Measurements from ENCODE around the gene C1orf167. TPM values are rescaled to one million over a fixed set of nuclear protein-coding genes. Genes with fewer than 3 reads are reported as not detected.

Gene C1orf167
- total RNA-seq (2014; rRNA removed; shearing (Covaris generic)) = not detected in 2 replicates

- DNase-seq (ENCODE audit: low spot score) = no peak
These were observed at the start of gene C1orf167 for GRCh38 chr1:11761988-11762406. TSS of gene C1orf167 (plus strand) at chr1:11762193. CDS start at chr1:11764401, 2,208 bp downstream.

- no peak for DNase-seq (ENCODE audit: low spot score)
These were observed 49.7 kb upstream of the C1orf167 start for GRCh38 chr1:11712285-11712684.

DNA sequence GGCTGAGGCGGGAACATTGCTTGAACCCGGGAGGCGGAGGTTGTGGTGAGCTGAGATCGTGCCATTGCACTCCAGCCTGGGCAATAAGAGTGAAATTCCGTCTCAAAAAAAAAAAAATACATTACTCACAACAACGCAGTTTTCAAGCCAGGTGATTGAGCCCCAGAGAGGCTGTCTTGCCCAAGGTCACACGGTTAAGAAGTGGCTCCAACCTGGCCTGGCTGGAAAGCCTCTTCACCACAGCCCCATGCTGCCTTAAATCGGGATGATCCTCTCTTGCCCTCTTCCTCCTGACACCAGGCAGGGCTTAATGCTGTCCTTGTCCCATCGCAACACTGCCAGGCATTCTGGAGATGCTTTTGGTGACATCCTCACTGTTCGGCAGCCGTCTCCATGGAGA is 48.9 kb upstream of the C1orf167 start:
- DNase-seq (ENCODE audit: low spot score) = no peak

- no peak for DNase-seq (ENCODE audit: low spot score)
These were observed 47.0 kb upstream of the C1orf167 start for GRCh38 chr1:11714831-11715575.

DNA sequence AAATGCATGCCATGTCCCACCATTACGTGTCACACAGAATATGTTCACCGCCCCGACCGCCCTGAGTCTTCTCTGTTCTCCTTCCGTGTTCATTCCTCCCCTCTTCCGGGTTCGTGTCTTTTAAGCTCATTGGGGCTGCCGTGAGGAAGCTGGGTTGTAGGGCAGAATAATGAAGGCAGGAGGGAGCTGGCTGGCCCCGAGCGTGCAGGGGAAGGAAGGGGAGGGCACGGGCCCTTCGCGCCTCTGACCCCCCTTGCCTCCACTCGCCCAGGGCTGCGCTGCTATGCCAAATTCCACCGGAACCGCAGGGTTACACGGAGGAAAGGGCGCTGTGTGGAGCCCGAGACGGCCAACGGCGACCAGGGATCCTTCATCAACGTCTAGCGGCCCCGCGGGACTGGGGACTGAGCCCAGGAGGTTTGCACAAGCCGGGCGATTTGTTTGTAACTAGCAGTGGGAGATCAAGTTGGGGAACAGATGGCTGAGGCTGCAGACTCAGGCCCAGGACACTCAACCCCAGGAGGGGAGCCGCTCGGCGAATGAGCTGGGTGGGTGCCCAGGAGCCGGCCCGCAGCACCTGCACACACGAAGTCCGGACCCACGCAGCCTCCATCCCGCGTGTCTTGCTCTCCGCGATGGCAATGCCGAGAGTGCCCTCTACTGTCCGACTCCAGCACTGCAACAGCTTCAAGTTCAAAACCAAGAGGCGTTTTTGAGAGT is 42.5 kb upstream of the C1orf167 start:
- DNase-seq (ENCODE audit: low spot score) = peak; percentile 57

GRCh38 chr1:11720033-11720376 is 42.0 kb upstream of the C1orf167 start:
- DNase-seq (ENCODE audit: low spot score) = no peak

DNA sequence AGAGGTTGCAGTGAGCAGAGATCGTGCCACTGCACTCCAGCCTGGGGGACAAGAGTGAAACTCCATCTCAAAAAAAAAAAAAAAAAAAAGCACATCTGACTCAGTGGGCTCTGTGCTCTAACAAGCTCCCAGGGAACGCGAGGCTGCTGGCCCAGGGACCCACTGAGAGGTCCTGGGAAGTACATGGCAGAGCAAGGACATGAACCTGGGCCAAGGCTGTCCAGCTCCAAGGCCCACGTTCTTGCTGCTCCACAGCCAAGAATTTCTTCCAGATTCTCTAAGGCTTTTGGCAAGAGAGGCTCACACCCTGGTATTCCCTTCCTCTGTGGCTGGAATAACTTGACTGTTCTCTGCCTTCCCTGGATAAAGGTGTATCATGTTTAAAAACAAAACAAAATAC is 41.5 kb upstream of the C1orf167 start:
- DNase-seq (ENCODE audit: low spot score) = no peak

GRCh38 chr1:11721311-11721710 is 40.7 kb upstream of the C1orf167 start:
- no peak for DNase-seq (ENCODE audit: low spot score)

DNA sequence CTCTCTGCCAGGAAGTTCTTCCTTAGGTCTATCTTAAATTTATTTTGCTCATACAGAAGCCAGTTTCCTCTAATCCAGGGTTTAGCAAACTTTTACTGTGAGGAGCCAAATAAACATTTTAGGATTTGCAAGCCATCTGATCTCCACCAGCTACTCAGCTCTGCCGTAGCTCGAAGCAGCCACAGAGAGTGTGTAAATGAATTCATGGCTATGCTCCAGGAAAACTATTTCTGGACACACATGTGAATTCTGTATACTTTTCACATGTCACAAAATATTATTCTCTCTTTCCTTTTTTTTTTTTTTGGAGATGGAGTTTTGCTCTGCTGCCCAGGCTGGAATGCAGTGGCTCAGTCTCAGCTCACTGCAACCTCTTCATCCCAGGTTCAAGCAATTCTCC is 39.5 kb upstream of the C1orf167 start:
- no peak for DNase-seq (ENCODE audit: low spot score)

DNA sequence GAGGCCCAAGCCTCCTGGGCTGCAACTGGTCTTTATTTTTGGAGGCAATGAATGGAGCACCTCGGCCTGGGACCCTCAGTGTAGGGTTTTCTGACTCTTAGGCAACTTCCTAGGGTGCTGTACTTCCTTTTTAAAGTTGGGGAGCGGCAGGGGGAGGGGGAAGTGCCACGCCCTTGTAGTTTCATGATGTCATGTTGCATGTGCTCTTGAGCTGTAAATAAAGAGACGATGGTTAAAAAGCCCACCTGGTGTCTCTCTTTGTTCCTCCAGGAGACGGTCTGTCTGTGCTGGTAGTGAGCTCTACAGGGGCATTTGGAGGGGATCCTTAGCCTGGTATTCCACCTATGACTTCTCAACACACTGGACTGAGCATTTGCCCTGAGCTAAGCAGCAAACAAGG is 36.4 kb upstream of the C1orf167 start:
- DNase-seq (ENCODE audit: low spot score) = no peak

DNA sequence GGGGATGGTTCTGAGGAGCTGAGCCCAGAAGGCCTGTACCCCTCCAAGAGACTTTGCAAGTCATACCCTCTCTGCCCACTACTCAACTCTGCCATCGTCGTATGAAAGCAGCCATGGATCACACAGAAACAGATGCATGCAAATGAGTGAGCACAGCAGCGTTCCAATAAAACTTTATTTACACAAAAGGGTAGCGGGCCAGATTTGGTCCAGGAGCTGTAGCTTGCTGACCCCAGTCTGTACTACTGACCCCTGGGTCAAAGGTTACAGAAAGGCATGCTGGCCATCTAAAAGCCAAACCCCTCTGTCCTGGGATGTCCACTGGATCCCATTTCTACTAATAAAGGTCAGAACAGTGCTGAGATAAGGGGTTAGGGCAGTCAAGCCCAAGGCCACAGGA is 34.9 kb upstream of the C1orf167 start:
- no peak for DNase-seq (ENCODE audit: low spot score)

- DNase-seq (ENCODE audit: low spot score) = no peak
These were observed 33.7 kb upstream of the C1orf167 start for GRCh38 chr1:11728126-11728806.

GRCh38 chr1:11729155-11729497 is 32.9 kb upstream of the C1orf167 start:
- no peak for DNase-seq (ENCODE audit: low spot score)

GRCh38 chr1:11729498-11730428 is 32.2 kb upstream of the C1orf167 start:
- DNase-seq (ENCODE audit: low spot score) = no peak

GRCh38 chr1:11730429-11730891 is 31.5 kb upstream of the C1orf167 start:
- peak; percentile 47 for DNase-seq (ENCODE audit: low spot score)

DNA sequence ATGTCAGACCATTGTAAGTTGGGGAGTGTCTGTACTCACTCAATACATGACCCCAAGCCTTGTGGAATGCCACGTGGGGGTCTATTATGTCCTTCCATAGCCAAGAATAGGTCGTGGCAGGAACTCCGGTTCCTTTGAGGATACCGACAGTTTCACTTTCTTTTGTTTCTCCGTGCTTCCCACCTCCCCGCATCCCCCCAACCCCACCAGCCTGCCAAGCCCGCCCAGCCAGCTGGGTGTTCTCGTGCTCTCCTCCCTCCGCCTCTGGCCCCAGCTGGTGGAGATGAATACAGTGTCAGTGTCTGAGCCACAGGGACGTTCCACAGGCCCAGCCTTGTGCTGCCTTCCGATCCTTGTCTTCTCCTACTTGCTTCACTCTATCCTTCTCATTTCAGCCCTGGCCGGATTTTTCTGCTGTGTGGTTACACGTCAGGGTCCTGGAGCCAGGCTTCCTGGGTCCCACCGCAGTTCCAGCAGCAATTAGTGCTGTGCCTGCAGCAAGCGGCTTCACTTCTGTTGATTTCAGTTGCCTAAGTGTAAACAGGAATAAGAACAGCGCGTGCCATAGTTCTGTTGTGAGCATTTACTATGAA is 30.2 kb upstream of the C1orf167 start:
- no peak for DNase-seq (ENCODE audit: low spot score)

DNA sequence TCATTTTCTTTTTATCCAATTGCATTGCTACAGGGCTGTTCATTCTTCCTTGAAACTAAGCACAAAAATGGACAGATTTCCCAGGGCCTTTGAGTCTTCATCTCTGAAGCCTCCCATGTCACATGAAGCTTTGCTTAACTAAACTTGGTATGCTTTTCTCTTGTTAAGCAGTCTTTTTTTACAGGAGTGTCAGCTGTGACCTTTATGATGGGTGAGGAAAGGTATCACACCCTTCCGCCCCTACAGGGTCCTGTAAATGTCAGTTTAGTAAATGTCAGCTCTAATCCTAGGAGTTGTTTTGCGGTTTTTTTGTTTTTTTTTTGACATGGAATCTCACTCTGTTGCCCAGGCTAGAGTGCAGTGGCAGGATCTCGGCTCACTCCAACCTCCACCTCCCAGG is 28.7 kb upstream of the C1orf167 start:
- DNase-seq (ENCODE audit: low spot score) = no peak

GRCh38 chr1:11735531-11735853 is 26.5 kb upstream of the C1orf167 start:
- DNase-seq (ENCODE audit: low spot score) = no peak

DNA sequence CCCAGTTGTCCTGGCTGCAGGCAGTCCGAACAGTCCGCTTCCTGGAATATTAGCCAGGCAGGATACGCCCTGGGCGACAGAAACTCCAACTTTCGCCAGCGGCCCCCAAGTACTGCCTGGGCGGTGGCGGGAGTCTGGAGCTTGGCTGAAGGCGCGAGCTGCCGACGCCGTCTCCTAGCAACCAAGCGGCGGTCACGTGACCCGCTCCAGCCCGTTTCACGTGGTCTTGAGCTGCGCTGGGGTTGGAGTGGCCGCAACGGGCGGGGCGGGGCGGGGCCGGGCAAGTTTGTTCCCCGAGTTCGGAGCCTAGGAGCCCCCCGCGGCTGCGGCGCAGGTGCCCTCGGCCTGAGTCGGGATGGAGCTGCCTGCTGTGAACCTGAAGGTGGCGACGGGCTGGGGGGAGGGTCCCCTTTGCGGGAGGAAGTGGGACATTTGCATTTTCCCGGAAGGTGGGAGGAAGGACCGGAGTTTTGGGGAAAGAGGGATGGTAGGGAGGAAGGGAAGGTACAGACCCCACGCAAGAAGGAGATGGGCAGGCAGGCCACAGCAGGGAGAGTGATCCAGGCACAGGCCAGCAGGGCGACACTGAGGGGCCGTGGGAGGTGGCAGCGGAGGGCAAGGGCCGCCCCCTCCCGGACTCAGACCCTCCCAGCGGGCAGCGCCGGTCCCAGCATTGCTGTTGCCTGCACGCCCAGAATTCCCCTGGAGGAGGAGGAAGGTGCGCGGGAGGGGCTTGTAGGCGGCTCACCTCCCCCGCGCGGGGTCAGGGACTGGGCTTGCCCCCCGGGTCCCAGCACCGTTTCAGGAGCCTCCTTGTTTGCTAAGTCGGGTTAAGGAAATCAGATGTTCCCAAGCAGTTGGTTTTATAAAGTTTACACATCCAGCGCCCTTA is 25.9 kb upstream of the C1orf167 start, which contains the start of gene AGTRAP:
Gene AGTRAP, plus strand, starts transcription at position 283 of the 892 bp plus-strand sequence. Its CDS starts 73 bp downstream, at position 356.
- peak; percentile 91 for DNase-seq (ENCODE audit: low spot score)
